IMR-90 (cell line): ENCODE data around the gene SHB. TPM values are rescaled to one million over a fixed set of nuclear protein-coding genes. Genes with fewer than 3 reads are reported as not detected.

ENCODE experiments used
- ATAC-seq: fragments of 200-7000 bp; cut with Tn5 transposase; 2 replicates; pipeline ENCODE4 v1.9.1; 2020; ENCODE audit warnings: low read depth, mild to moderate bottlenecking, moderate library complexity
- BruUV-seq: library from RNA; stranded (reverse); fragments of 400-500 nt; replicated peaks from 2 replicates; lab custom pipeline; 2021; lab: Mats Ljungman, UMichigan
- CTCF ChIA-PET: fragments of 300-600 bp; formaldehyde crosslinking; extraction: SDS; loops from one replicate; lab custom pipeline; 2021; ENCODE audit warnings: antibody characterized with exemption; lab: Yijun Ruan, JAX
- POLR2A ChIA-PET: fragments of 300-600 bp; sonication (Branson Sonifier 250); formaldehyde crosslinking; loops from one replicate; lab custom pipeline; 2022; ENCODE audit warnings: antibody characterized with exemption; ENCODE audit not compliant: unreplicated experiment; lab: Charles Lee
- DNase-seq: peaks from one replicate; pipeline ENCODE4 v3.0.0; 2013
- H2AFZ ChIP-seq: replicated peaks from 2 replicates; pipeline ENCODE3; 2013; ENCODE audit warnings: low read length, mild to moderate bottlenecking; ENCODE audit not compliant: poor library complexity
- H2AK5ac ChIP-seq: 2 replicates; pipeline ENCODE4 v1.6.1; 2013; ENCODE audit warnings: low read depth, low read length, inconsistent platforms
- H2AK9ac ChIP-seq: replicated peaks from 2 replicates; pipeline ENCODE3; 2013; ENCODE audit warnings: mild to moderate bottlenecking, low read depth, low read length, moderate library complexity; ENCODE audit not compliant: poor library complexity
- H2BK120ac ChIP-seq: 2 replicates; pipeline ENCODE4 v1.6.1; 2013; ENCODE audit warnings: low read depth, low read length, inconsistent platforms
- H2BK15ac ChIP-seq: 3 replicates; pipeline ENCODE4 v1.6.1; 2013; ENCODE audit warnings: low read depth, low read length, inconsistent platforms
- H2BK20ac ChIP-seq: 2 replicates; pipeline ENCODE4 v1.6.1; 2013; ENCODE audit warnings: low read depth, mild to moderate bottlenecking, inconsistent platforms, low read length, moderate library complexity
- H2BK5ac ChIP-seq: 2 replicates; pipeline ENCODE4 v1.6.1; 2013; ENCODE audit warnings: mild to moderate bottlenecking, low read depth, low read length, inconsistent platforms; ENCODE audit not compliant: poor library complexity, severe bottlenecking
- H3K14ac ChIP-seq: replicated peaks from 2 replicates; pipeline ENCODE4 v1.6.1; 2013; ENCODE audit warnings: low read depth, low read length, inconsistent platforms
- H3K18ac ChIP-seq: 2 replicates; pipeline ENCODE4 v1.6.1; 2013; ENCODE audit warnings: low read depth, low read length, control low read depth
- H3K23ac ChIP-seq: 2 replicates; pipeline ENCODE4 v1.6.1; 2013; ENCODE audit warnings: low read depth, low read length, inconsistent platforms
- H3K27ac ChIP-seq: 2 replicates; pipeline ENCODE4 v1.5.1; 2013; ENCODE audit warnings: mild to moderate bottlenecking, control low read depth, low read length; ENCODE audit not compliant: insufficient read depth
- H3K27me3 ChIP-seq: 2 replicates; pipeline ENCODE4 v1.6.1; 2013; ENCODE audit warnings: low read length; ENCODE audit not compliant: control insufficient read depth, insufficient read depth
- H3K36me3 ChIP-seq: 2 replicates; pipeline ENCODE4 v1.6.1; 2013; ENCODE audit warnings: low read length, mixed read lengths; ENCODE audit not compliant: control insufficient read depth, insufficient read depth
- H3K4ac ChIP-seq: 2 replicates; pipeline ENCODE4 v1.6.1; 2013; ENCODE audit warnings: low read depth, low read length, inconsistent platforms
- H3K4me1 ChIP-seq: 2 replicates; pipeline ENCODE4 v1.6.1; 2013; ENCODE audit warnings: low read length, mixed read lengths; ENCODE audit not compliant: control insufficient read depth, insufficient read depth
- H3K4me2 ChIP-seq: 2 replicates; pipeline ENCODE4 v1.6.1; 2013; ENCODE audit warnings: low read depth, mild to moderate bottlenecking, control low read depth, low read length, moderate library complexity
- H3K4me3 ChIP-seq: 2 replicates; pipeline ENCODE4 v1.5.1; 2013; ENCODE audit warnings: low read depth, mild to moderate bottlenecking, control low read depth, low read length, moderate library complexity; ENCODE audit not compliant: insufficient read depth
- H3K56ac ChIP-seq: 2 replicates; pipeline ENCODE4 v1.6.1; 2013; ENCODE audit warnings: low read length, inconsistent platforms; ENCODE audit not compliant: insufficient read depth; ENCODE audit errors: extremely low read depth
- H3K79me1 ChIP-seq, 2 experiments: 2 replicates each; pipeline ENCODE4 v1.6.1; 2013; ENCODE audit warnings: low read length in 2 of 2, inconsistent platforms in 1 of 2, low read depth in 1 of 2
- H3K9ac ChIP-seq: 2 replicates; pipeline ENCODE4 v1.6.1; 2013; ENCODE audit warnings: low read depth, low read length, control low read depth
- H3K9me1 ChIP-seq: 2 replicates; pipeline ENCODE4 v1.6.1; 2013; ENCODE audit warnings: low read length, inconsistent platforms; ENCODE audit not compliant: insufficient read depth
- H3K9me3 ChIP-seq: 2 replicates; pipeline ENCODE4 v1.6.1; 2013; ENCODE audit warnings: low read length; ENCODE audit not compliant: control insufficient read depth, insufficient read depth
- H4K20me1 ChIP-seq: 2 replicates; pipeline ENCODE4 v1.6.1; 2013; ENCODE audit warnings: low read length, inconsistent platforms; ENCODE audit not compliant: insufficient read depth
- H4K5ac ChIP-seq: 2 replicates; pipeline ENCODE4 v1.6.1; 2013; ENCODE audit warnings: mild to moderate bottlenecking, low read depth, low read length, control low read depth
- H4K8ac ChIP-seq, 2 experiments: 2 replicates each; pipeline ENCODE4 v1.6.1; 2013; ENCODE audit warnings: low read depth in 2 of 2, low read length in 2 of 2, control low read depth in 1 of 2, inconsistent platforms in 1 of 2
- H4K91ac ChIP-seq: 2 replicates; pipeline ENCODE4 v1.6.1; 2013; ENCODE audit warnings: low read depth, low read length, inconsistent platforms; ENCODE audit not compliant: insufficient read depth
- BHLHE40 ChIP-seq: fragments of 150-350 bp; IDR thresholded peaks from 2 replicates; pipeline ENCODE4 v1.6.1; 2016; ENCODE audit warnings: mild to moderate bottlenecking, low read depth, low read length
- CEBPB ChIP-seq: IDR thresholded peaks from 2 replicates; pipeline ENCODE4 v1.6.1; 2012; ENCODE audit warnings: low read depth, low read length, improper control_type of control experiment
- CHD1 ChIP-seq: IDR thresholded peaks from 2 replicates; pipeline ENCODE4 v1.6.1; 2012; ENCODE audit warnings: low read depth, low read length, improper control_type of control experiment
- ELK1 ChIP-seq: fragments of 150-350 bp; IDR thresholded peaks from 2 replicates; pipeline ENCODE4 v1.6.1; 2016; ENCODE audit warnings: low read depth, mild to moderate bottlenecking, low read length, moderate library complexity, borderline replicate concordance
- FOS ChIP-seq: fragments of 150-350 bp; IDR thresholded peaks from 2 replicates; pipeline ENCODE4 v1.6.1; 2016; ENCODE audit warnings: low read depth, low read length
- MAFK ChIP-seq: IDR thresholded peaks from 2 replicates; pipeline ENCODE4 v1.6.1; 2012; ENCODE audit warnings: low read depth, low read length, improper control_type of control experiment
- POLR2A ChIP-seq: IDR thresholded peaks from 2 replicates; pipeline ENCODE4 v1.6.1; 2012; ENCODE audit warnings: mild to moderate bottlenecking, low read depth, low read length
- SMC3 ChIP-seq: fragments of 150-350 bp; IDR thresholded peaks from 2 replicates; pipeline ENCODE4 v1.6.1; 2016; ENCODE audit warnings: low read depth, mild to moderate bottlenecking, antibody characterized with exemption, low read length, moderate library complexity
- WGBS, 2 experiments: methylation state at CpG; one replicate each; pipeline versions ENCODE4 v1.1.5 to v1.1.7; 2013; ENCODE audit warnings: missing lambda C conversion rate in 2 of 2; ENCODE audit not compliant: insufficient read length in 1 of 2; ENCODE audit errors: extremely low coverage in 2 of 2; 5-methylcytosine and 5-hydroxymethylcytosine counted together
- dilution Hi-C: fragments of 300-500 bp; cut with HindIII; formaldehyde crosslinking; loops from one replicate; pipeline ENCODE4 v1.14.3; 2018; ENCODE audit warnings: low sequenced_read_pairs; ENCODE audit not compliant: unreplicated experiment
- in situ Hi-C: fragments of 300-500 bp; cut with MboI; formaldehyde crosslinking; loops from 3 replicates; pipeline ENCODE4 v1.14.3; 2019; ENCODE audit warnings: low sequenced_read_pairs, inconsistent platforms, mixed read lengths
- intact Hi-C: fragments of 100-400 bp; cut with micrococcal nuclease; formaldehyde crosslinking; loops from 2 replicates; pipeline ENCODE4 v1.10.0; 2022
- polyA plus RNA-seq, 3 experiments: library from polyadenylated mRNA; depleted of rRNA; stranded (reverse); fragments of >200 nt; gene quantifications; 2 replicates each; pipeline ENCODE4 v1.2.3, GENCODE V29; 2012; ENCODE audit warnings: low replicate concordance in 1 of 3
- total RNA-seq: library from RNA; depleted of rRNA; stranded (reverse); fragments of >200 nt; gene quantifications from 2 replicates; pipeline ENCODE4 v1.2.3, GENCODE V29; 2012

SHB gene
- total and polyA plus RNA-seq, 2 of the 4 experiments (the other 2 are of a cell fraction) = 6.1 to 20.4 TPM

GRCh38 chr9:38036359-38037084 is 32.5 kb downstream of the SHB start:
- Histone ChIP-seq H3K4me3 (no peak overlapping the region), H3K9me1 (peaks cover 55% of the 10 kb centered on the region), H2AK5ac (peak overlapping the region; percentile 86), H3K4me1 (peaks cover 53% of the 10 kb centered on the region), H3K14ac (peak overlapping the region; percentile 85), H2BK120ac (peak overlapping the region; percentile 95), H4K20me1 (peaks cover 60% of the 10 kb centered on the region), H3K56ac (no peak overlapping the region; the same call in 1 of the 2 replicates), H3K18ac (peak overlapping the region; percentile 12; the same call in 1 of the 2 replicates), H3K4me2 (no peak overlapping the region), H3K27ac (peak overlapping the region; percentile 85), H3K9ac (peak overlapping the region; percentile 19; the same call in 1 of the 2 replicates), H2BK15ac (peak overlapping the region; percentile 57; the same call in 2 of the 3 replicates), H2BK20ac (peak overlapping the region; percentile 94), H2AFZ (no peak overlapping the region), H2AK9ac (peak overlapping the region; percentile 6), H3K36me3 (peaks cover 4% of the 10 kb centered on the region; the same call in 1 of the 2 replicates), H4K5ac (peak overlapping the region; percentile 7; the same call in 1 of the 2 replicates), H2BK5ac (peak overlapping the region; percentile 89), H3K9me3 (no peaks in the 10 kb centered on the region), H4K8ac (peak overlapping the region; percentile 70 to 78), H3K27me3 (no peaks in the 10 kb centered on the region), H3K4ac (peak overlapping the region; percentile 95), H3K23ac (peak overlapping the region; percentile 89), H4K91ac (peak overlapping the region; percentile 77), H3K79me1 (peaks cover 31 to 93% of the 10 kb centered on the region in 2 experiments)
- WGBS, 2 experiments = no CpG with 5 or more reads among the region's 12 CpGs
- dilution Hi-C loops = no loop called here
- ChIA-PET CTCF (no interaction called here), POLR2A (no interaction called here)
- in situ Hi-C loops = no loop called here
- ATAC-seq (peak; percentile 47), DNase-seq (peak; percentile 67)
- TF ChIP-seq FOS (no peak), POLR2A (no peak; the same call in 1 of the 2 replicates), SMC3 (no peak), BHLHE40 (peak; percentile 94), ELK1 (no peak), MAFK (no peak), CEBPB (peak; percentile 93), CHD1 (no peak)
- intact Hi-C loops = loop anchor here (5.0 kb wide), 1 partner anchor 84 kb away; no protein-coding TSS in a partner anchor
- no TSS peak for BruUV-seq
